ENCODE data around the gene PRKCE.

DNA sequence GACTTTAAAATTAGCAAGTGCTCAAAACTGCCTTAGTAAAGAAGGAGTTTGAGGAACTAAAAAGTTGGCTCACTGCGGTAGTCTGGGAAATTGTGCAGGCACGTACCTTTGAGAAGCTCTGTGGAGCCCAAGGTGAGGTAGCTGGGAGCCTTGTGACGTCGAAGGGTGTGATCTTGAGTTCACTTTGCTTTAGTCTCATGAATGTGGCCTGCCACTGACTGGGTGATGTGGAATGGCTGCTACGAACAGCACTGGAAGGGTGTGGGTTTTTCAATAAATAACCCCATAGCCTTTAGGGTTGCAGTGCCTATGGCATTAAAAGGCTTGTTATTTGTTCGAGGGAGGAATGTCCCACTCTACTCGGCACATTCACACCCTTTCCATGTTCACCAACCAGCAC lies 312.3 kb downstream of the PRKCE start:
- no peak for TF ChIP-seq EZH2 (IDR thresholded peaks at IDR 0.05; ENCODE audit: borderline replicate concordance)
- TF ChIP-seq, protein P1, sequence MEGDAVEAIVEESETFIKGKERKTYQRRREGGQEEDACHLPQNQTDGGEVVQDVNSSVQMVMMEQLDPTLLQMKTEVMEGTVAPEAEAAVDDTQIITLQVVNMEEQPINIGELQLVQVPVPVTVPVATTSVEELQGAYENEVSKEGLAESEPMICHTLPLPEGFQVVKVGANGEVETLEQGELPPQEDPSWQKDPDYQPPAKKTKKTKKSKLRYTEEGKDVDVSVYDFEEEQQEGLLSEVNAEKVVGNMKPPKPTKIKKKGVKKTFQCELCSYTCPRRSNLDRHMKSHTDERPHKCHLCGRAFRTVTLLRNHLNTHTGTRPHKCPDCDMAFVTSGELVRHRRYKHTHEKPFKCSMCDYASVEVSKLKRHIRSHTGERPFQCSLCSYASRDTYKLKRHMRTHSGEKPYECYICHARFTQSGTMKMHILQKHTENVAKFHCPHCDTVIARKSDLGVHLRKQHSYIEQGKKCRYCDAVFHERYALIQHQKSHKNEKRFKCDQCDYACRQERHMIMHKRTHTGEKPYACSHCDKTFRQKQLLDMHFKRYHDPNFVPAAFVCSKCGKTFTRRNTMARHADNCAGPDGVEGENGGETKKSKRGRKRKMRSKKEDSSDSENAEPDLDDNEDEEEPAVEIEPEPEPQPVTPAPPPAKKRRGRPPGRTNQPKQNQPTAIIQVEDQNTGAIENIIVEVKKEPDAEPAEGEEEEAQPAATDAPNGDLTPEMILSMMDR (IDR thresholded peaks at IDR 0.05; ENCODE audit: poor library complexity): no peak
